Stomach (tissue), 9 donors: ENCODE measurements around the gene ITSN2. TPM values are rescaled to one million over a fixed set of nuclear protein-coding genes. Genes with fewer than 3 reads are reported as not detected.

Experiments
- DNase-seq, 2 donors: peaks; one replicate each; pipeline versions ENCODE4 v3.0.0 to v3.0.0-alpha.2; 2013 to 2019
- H3K27ac ChIP-seq, 5 donors: fragments of 200-600 bp in 4 of 5; sonication (generic) in 4 of 5; one replicate each; pipeline ENCODE4 v1.5.1; 2013 to 2019; ENCODE audit warnings: mild to moderate bottlenecking in 1 of 5, moderate library complexity in 1 of 5
- H3K27me3 ChIP-seq, 3 donors: fragments of 200-600 bp; sonication (generic); one replicate each; pipeline ENCODE4 v1.5.1; 2017 to 2019; ENCODE audit warnings: mixed run types in 1 of 3
- H3K36me3 ChIP-seq, 4 donors: fragments of 200-600 bp; sonication (generic); 1 replicate in 3 of 4; 2 replicates in 1 of 4; pipeline ENCODE4 v1.5.1; 2016 to 2019
- H3K4me1 ChIP-seq, 4 donors: fragments of 200-600 bp; sonication (generic); one replicate each; pipeline ENCODE4 v1.5.1; 2016 to 2019
- H3K4me3 ChIP-seq, 4 donors: fragments of 200-600 bp; sonication (generic) in 3 of 4; one replicate each; pipeline ENCODE4 v1.5.1; 2016 to 2019; ENCODE audit warnings: mild to moderate bottlenecking in 1 of 4
- H3K9me3 ChIP-seq, 4 donors: fragments of 200-600 bp; sonication (generic); one replicate each; pipeline ENCODE4 v1.5.1; 2016 to 2019
- CTCF ChIP-seq, 7 experiments: fragments of 450-650 bp in 4 of 7; fragments of 200-600 bp in 3 of 7; sonication (generic) in 3 of 7; IDR thresholded peaks; one replicate each; pipeline ENCODE4 v1.5.1; 2016 to 2019; ENCODE audit warnings: antibody characterized with exemption in 7 of 7, control low read depth in 2 of 7, mild to moderate bottlenecking in 1 of 7
- EP300 ChIP-seq: sonication (generic); formaldehyde crosslinking; IDR thresholded peaks from one replicate; pipeline ENCODE4 v1.6.1; 2017; ENCODE audit warnings: antibody characterized with exemption
- POLR2A ChIP-seq, 4 donors: fragments of 450-650 bp; IDR thresholded peaks; one replicate each; pipeline ENCODE4 v1.6.1; 2016; ENCODE audit warnings: antibody characterized with exemption in 4 of 4, control low read depth in 2 of 4, mild to moderate bottlenecking in 1 of 4, moderate library complexity in 1 of 4
- POLR2AphosphoS5 ChIP-seq, 3 donors: sonication (generic); formaldehyde crosslinking; IDR thresholded peaks; one replicate each; pipeline ENCODE4 v1.6.1; 2016; ENCODE audit warnings: antibody characterized with exemption in 3 of 3
- WGBS, 5 donors: extraction: QIAGEN DNeasy Blood & Tissue Kit in 3 of 5; methylation state at CpG; one replicate each; pipeline versions ENCODE4 v1.1.5 to v1.1.7; 2013 to 2018; 5-methylcytosine and 5-hydroxymethylcytosine counted together
- intact Hi-C: fragments of 100-400 bp; cut with DNase I; formaldehyde crosslinking; loops from one replicate; pipeline ENCODE4 v1.15.1; 2023; ENCODE audit warnings: low total_unique reads
- polyA plus RNA-seq, 3 donors: library from polyadenylated mRNA; stranded (reverse); fragments of 200-250 nt; gene quantifications; one replicate each; pipeline ENCODE4 v1.2.3, GENCODE V29; 2013
- total RNA-seq, 5 donors: library from RNA; depleted of rRNA; stranded (reverse); fragments of >200 nt; gene quantifications; one replicate each; pipeline versions ENCODE4 v1.1.0 to v1.2.3, GENCODE V29; 2014 to 2016
- donor health status: healthy with polysubstance abuse.
- donor health status: Bipolar disorder and iron deficiency.
- donor health status: healthy.

Gene ITSN2
- total and polyA plus RNA-seq, 8 donors = 14.6 to 216 (median 44.9) TPM

DNA sequence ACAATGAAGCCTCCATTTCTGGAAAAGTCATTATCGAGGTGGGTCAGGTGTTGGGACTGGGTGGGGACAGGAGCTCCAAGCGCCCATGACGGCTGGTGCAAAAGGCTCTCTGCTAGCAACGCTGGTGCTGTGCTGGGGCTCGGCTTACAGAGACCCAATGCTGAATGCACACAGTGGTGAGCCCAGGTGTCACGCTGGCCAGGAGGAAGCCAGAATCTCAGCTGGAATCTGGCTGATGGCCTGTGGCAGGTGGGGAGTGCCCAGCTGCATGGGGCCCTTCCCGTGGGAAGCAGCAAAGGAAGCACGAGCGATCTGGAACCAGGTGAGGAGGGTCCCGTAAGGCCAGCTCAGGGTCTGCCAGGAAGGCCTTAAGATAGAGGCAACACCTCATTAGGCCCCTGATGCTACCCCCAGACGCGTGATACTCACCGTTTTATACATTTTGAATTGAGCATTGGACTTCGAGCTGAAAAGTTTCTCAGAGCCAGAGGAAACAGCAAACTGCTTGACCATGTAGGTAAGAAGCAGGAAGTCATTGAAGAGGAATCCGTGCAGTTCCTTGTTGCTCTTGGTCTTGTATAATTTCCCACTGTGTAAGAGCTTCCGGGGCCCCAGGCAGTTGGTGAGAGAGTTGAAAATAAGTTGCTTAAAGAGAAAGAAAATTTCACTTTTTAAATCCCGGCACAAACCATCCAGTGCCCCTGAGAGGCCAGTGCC, 150.8 kb downstream of the ITSN2 start:
- H3K27me3 ChIP-seq = no peaks in the 10 kb centered on the region
- H3K27ac ChIP-seq = no peak overlapping the region
- no peak overlapping the region for H3K4me3 ChIP-seq
- TF ChIP-seq CTCF (IDR thresholded peaks at IDR 0.05) (no peak), POLR2AphosphoS5 (IDR thresholded peaks at IDR 0.05) (no peak), POLR2A (IDR thresholded peaks at IDR 0.05) (no peak), EP300 (no peak)
- intact Hi-C loops = no loop called here
- H3K36me3 ChIP-seq = peaks cover 55 to 100% (median 97%) of the 10 kb centered on the region in 4 donors
- H3K9me3 ChIP-seq = no peaks in the 10 kb centered on the region
- 88 to 93% (median 91%) methylated on average over 17 of the region's 17 CpGs for WGBS, 5 donors
- no peaks in the 10 kb centered on the region for H3K4me1 ChIP-seq
- no peak for DNase-seq

GRCh38 chr2:24208490-24208889, 151.8 kb downstream of the ITSN2 start:
- WGBS, 5 donors = 96 to 98% (median 97%) methylated on average over 16 of the region's 16 CpGs
- H3K27me3 ChIP-seq = no peaks in the 10 kb centered on the region
- no peak overlapping the region for H3K27ac ChIP-seq
- intact Hi-C loops = no loop called here
- no peak for TF ChIP-seq CTCF (IDR thresholded peaks at IDR 0.05)
- no peak for TF ChIP-seq POLR2AphosphoS5 (IDR thresholded peaks at IDR 0.05)
- no peak for TF ChIP-seq EP300
- TF ChIP-seq POLR2A (IDR thresholded peaks at IDR 0.05) = no peak
- H3K36me3 ChIP-seq = peaks cover 63 to 100% (median 99%) of the 10 kb centered on the region in 4 donors
- DNase-seq = no peak
- H3K9me3 ChIP-seq = no peaks in the 10 kb centered on the region
- H3K4me3 ChIP-seq = no peak overlapping the region
- no peaks in the 10 kb centered on the region for H3K4me1 ChIP-seq

DNA sequence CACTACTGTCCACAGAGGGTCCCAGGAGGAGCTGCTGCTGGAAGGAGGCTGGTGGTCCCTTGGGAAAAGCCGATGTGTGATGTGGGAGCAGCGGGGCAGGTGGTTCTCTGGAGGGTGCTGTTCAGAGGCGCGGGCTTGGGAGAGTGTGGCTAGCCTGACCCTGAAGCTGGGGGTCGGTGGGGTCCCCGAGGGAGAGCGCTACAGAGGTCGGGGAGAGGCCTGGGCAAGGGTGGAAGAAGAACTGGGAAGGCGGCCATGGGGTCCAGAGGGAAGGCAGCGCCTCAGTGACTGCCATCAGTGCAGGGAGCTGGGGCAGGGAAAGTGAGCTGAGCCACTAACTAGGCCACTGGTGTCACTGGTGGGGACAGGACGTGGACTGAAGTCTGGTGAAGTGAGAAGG, 153.0 kb downstream of the ITSN2 start:
- no peak for DNase-seq
- WGBS, 5 donors = 86 to 94% (median 92%) methylated on average over 11 of the region's 11 CpGs
- Histone ChIP-seq H3K36me3 (peaks cover 60 to 100% (median 100%) of the 10 kb centered on the region in 4 donors), H3K9me3 (no peaks in the 10 kb centered on the region), H3K27me3 (no peaks in the 10 kb centered on the region), H3K4me3 (no peak overlapping the region), H3K4me1 (no peaks in the 10 kb centered on the region), H3K27ac (no peak overlapping the region)
- intact Hi-C loops = no loop called here
- no peak for TF ChIP-seq CTCF (IDR thresholded peaks at IDR 0.05)
- no peak for TF ChIP-seq POLR2AphosphoS5 (IDR thresholded peaks at IDR 0.05)
- TF ChIP-seq POLR2A (IDR thresholded peaks at IDR 0.05) = no peak
- no peak for TF ChIP-seq EP300

DNA sequence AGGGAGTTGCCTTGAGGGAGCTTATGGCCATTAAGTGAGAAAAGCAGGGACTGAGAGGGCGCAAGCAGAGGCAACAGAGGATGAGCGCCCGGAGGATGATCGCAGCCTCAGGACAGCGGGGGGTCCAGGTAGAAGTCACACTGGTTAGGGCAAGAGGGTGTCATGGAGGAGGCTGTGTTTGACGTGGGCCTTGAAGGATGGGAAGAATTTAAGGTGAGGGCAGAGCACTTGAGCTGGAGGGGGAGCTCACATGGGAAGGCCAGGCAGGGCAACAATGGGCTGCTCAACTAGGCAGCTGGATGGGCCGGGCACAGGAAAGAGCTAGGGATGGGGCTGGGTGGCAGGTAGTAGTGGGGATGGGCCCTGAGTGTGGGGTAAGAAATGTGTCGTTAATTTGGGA, 153.6 kb downstream of the ITSN2 start:
- intact Hi-C loops = no loop called here
- no peak for DNase-seq
- Histone ChIP-seq H3K27me3 (no peaks in the 10 kb centered on the region), H3K9me3 (no peaks in the 10 kb centered on the region), H3K4me3 (no peak overlapping the region), H3K27ac (no peak overlapping the region), H3K4me1 (no peaks in the 10 kb centered on the region), H3K36me3 (peaks cover 55 to 100% (median 98%) of the 10 kb centered on the region in 4 donors)
- 82 to 94% (median 90%) methylated on average over 8 of the region's 8 CpGs for WGBS, 5 donors
- no peak for TF ChIP-seq POLR2AphosphoS5 (IDR thresholded peaks at IDR 0.05)
- TF ChIP-seq CTCF (IDR thresholded peaks at IDR 0.05) = no peak
- no peak for TF ChIP-seq POLR2A (IDR thresholded peaks at IDR 0.05)
- TF ChIP-seq EP300 = no peak
